NOMO-1 treated with DMSO at 0.1 percent for 48 hours (cell line): ENCODE measurements around the gene COPS8.

Source experiments
- DNase-seq: peaks from one replicate; lab custom pipeline; 2025; ENCODE audit not compliant: unreplicated experiment; lab: John Stamatoyannopoulos, UW

COPS8 gene

GRCh38 chr2:237085248-237086221 lies at the start of gene COPS8:
TSS of gene COPS8 (plus strand) at chr2:237085889. CDS start at chr2:237085965, 76 bp downstream.
- peak; percentile 92 for DNase-seq

GRCh38 chr2:237039301-237040031 lies 46.2 kb upstream of the COPS8 start:
- DNase-seq = no peak

GRCh38 chr2:237041231-237041630 lies 44.5 kb upstream of the COPS8 start:
- no peak for DNase-seq

- no peak for DNase-seq
Observed at GRCh38 chr2:237042101-237042500, 43.6 kb upstream of the COPS8 start.

- DNase-seq = no peak
Observed at GRCh38 chr2:237043866-237044265, 41.8 kb upstream of the COPS8 start.

- DNase-seq = no peak
Observed at GRCh38 chr2:237044281-237044680, 41.4 kb upstream of the COPS8 start.

GRCh38 chr2:237045449-237045848 lies 40.2 kb upstream of the COPS8 start:
- DNase-seq = no peak

GRCh38 chr2:237048595-237048994 lies 37.1 kb upstream of the COPS8 start:
- DNase-seq = no peak

GRCh38 chr2:237051861-237052260 lies 33.8 kb upstream of the COPS8 start:
- DNase-seq = no peak

- DNase-seq = no peak
Observed at GRCh38 chr2:237053066-237053465, 32.6 kb upstream of the COPS8 start.

GRCh38 chr2:237055386-237056100 lies 30.1 kb upstream of the COPS8 start:
- no peak for DNase-seq

- DNase-seq = no peak
Observed at GRCh38 chr2:237056287-237056875, 29.3 kb upstream of the COPS8 start.

- no peak for DNase-seq
Observed at GRCh38 chr2:237057107-237057506, 28.6 kb upstream of the COPS8 start.

GRCh38 chr2:237057893-237058300 lies 27.8 kb upstream of the COPS8 start:
- DNase-seq = no peak

GRCh38 chr2:237058423-237058822 lies 27.3 kb upstream of the COPS8 start:
- DNase-seq = no peak

GRCh38 chr2:237059155-237059875 lies 26.4 kb upstream of the COPS8 start:
- no peak for DNase-seq

- DNase-seq = peak; percentile 44
Observed at GRCh38 chr2:237060534-237061312, 25.0 kb upstream of the COPS8 start.

GRCh38 chr2:237061356-237061755 lies 24.3 kb upstream of the COPS8 start:
- DNase-seq = no peak

GRCh38 chr2:237062585-237062984 lies 23.1 kb upstream of the COPS8 start:
- no peak for DNase-seq
